IMR-90 (cell line): Measurements from ENCODE around the gene ING2. TPM values are rescaled to one million over a fixed set of nuclear protein-coding genes. Genes with fewer than 3 reads are reported as not detected.

ENCODE experiments used
- ATAC-seq: fragments of 200-7000 bp; cut with Tn5 transposase; 2 replicates; pipeline ENCODE4 v1.9.1; 2020; ENCODE audit warnings: low read depth, mild to moderate bottlenecking, moderate library complexity
- BruUV-seq: library from RNA; stranded (reverse); fragments of 400-500 nt; replicated peaks from 2 replicates; lab custom pipeline; 2021; lab: Mats Ljungman, UMichigan
- CTCF ChIA-PET: fragments of 300-600 bp; formaldehyde crosslinking; extraction: SDS; loops from one replicate; lab custom pipeline; 2021; ENCODE audit warnings: antibody characterized with exemption; lab: Yijun Ruan, JAX
- POLR2A ChIA-PET: fragments of 300-600 bp; sonication (Branson Sonifier 250); formaldehyde crosslinking; loops from one replicate; lab custom pipeline; 2022; ENCODE audit warnings: antibody characterized with exemption; ENCODE audit not compliant: unreplicated experiment; lab: Charles Lee
- DNase-seq: peaks from one replicate; pipeline ENCODE4 v3.0.0; 2013
- H2AFZ ChIP-seq: replicated peaks from 2 replicates; pipeline ENCODE3; 2013; ENCODE audit warnings: low read length, mild to moderate bottlenecking; ENCODE audit not compliant: poor library complexity
- H2AK5ac ChIP-seq: 2 replicates; pipeline ENCODE4 v1.6.1; 2013; ENCODE audit warnings: low read depth, low read length, inconsistent platforms
- H2AK9ac ChIP-seq: replicated peaks from 2 replicates; pipeline ENCODE3; 2013; ENCODE audit warnings: mild to moderate bottlenecking, low read depth, low read length, moderate library complexity; ENCODE audit not compliant: poor library complexity
- H2BK120ac ChIP-seq: 2 replicates; pipeline ENCODE4 v1.6.1; 2013; ENCODE audit warnings: low read depth, low read length, inconsistent platforms
- H2BK15ac ChIP-seq: 3 replicates; pipeline ENCODE4 v1.6.1; 2013; ENCODE audit warnings: low read depth, low read length, inconsistent platforms
- H2BK20ac ChIP-seq: 2 replicates; pipeline ENCODE4 v1.6.1; 2013; ENCODE audit warnings: low read depth, mild to moderate bottlenecking, inconsistent platforms, low read length, moderate library complexity
- H2BK5ac ChIP-seq: 2 replicates; pipeline ENCODE4 v1.6.1; 2013; ENCODE audit warnings: mild to moderate bottlenecking, low read depth, low read length, inconsistent platforms; ENCODE audit not compliant: poor library complexity, severe bottlenecking
- H3K14ac ChIP-seq: replicated peaks from 2 replicates; pipeline ENCODE4 v1.6.1; 2013; ENCODE audit warnings: low read depth, low read length, inconsistent platforms
- H3K18ac ChIP-seq: 2 replicates; pipeline ENCODE4 v1.6.1; 2013; ENCODE audit warnings: low read depth, low read length, control low read depth
- H3K23ac ChIP-seq: 2 replicates; pipeline ENCODE4 v1.6.1; 2013; ENCODE audit warnings: low read depth, low read length, inconsistent platforms
- H3K27ac ChIP-seq: 2 replicates; pipeline ENCODE4 v1.5.1; 2013; ENCODE audit warnings: mild to moderate bottlenecking, control low read depth, low read length; ENCODE audit not compliant: insufficient read depth
- H3K27me3 ChIP-seq: 2 replicates; pipeline ENCODE4 v1.6.1; 2013; ENCODE audit warnings: low read length; ENCODE audit not compliant: control insufficient read depth, insufficient read depth
- H3K36me3 ChIP-seq: 2 replicates; pipeline ENCODE4 v1.6.1; 2013; ENCODE audit warnings: low read length, mixed read lengths; ENCODE audit not compliant: control insufficient read depth, insufficient read depth
- H3K4ac ChIP-seq: 2 replicates; pipeline ENCODE4 v1.6.1; 2013; ENCODE audit warnings: low read depth, low read length, inconsistent platforms
- H3K4me1 ChIP-seq: 2 replicates; pipeline ENCODE4 v1.6.1; 2013; ENCODE audit warnings: low read length, mixed read lengths; ENCODE audit not compliant: control insufficient read depth, insufficient read depth
- H3K4me2 ChIP-seq: 2 replicates; pipeline ENCODE4 v1.6.1; 2013; ENCODE audit warnings: low read depth, mild to moderate bottlenecking, control low read depth, low read length, moderate library complexity
- H3K4me3 ChIP-seq: 2 replicates; pipeline ENCODE4 v1.5.1; 2013; ENCODE audit warnings: low read depth, mild to moderate bottlenecking, control low read depth, low read length, moderate library complexity; ENCODE audit not compliant: insufficient read depth
- H3K56ac ChIP-seq: 2 replicates; pipeline ENCODE4 v1.6.1; 2013; ENCODE audit warnings: low read length, inconsistent platforms; ENCODE audit not compliant: insufficient read depth; ENCODE audit errors: extremely low read depth
- H3K79me1 ChIP-seq, 2 experiments: 2 replicates each; pipeline ENCODE4 v1.6.1; 2013; ENCODE audit warnings: low read length in 2 of 2, inconsistent platforms in 1 of 2, low read depth in 1 of 2
- H3K9ac ChIP-seq: 2 replicates; pipeline ENCODE4 v1.6.1; 2013; ENCODE audit warnings: low read depth, low read length, control low read depth
- H3K9me1 ChIP-seq: 2 replicates; pipeline ENCODE4 v1.6.1; 2013; ENCODE audit warnings: low read length, inconsistent platforms; ENCODE audit not compliant: insufficient read depth
- H3K9me3 ChIP-seq: 2 replicates; pipeline ENCODE4 v1.6.1; 2013; ENCODE audit warnings: low read length; ENCODE audit not compliant: control insufficient read depth, insufficient read depth
- H4K20me1 ChIP-seq: 2 replicates; pipeline ENCODE4 v1.6.1; 2013; ENCODE audit warnings: low read length, inconsistent platforms; ENCODE audit not compliant: insufficient read depth
- H4K5ac ChIP-seq: 2 replicates; pipeline ENCODE4 v1.6.1; 2013; ENCODE audit warnings: mild to moderate bottlenecking, low read depth, low read length, control low read depth
- H4K8ac ChIP-seq, 2 experiments: 2 replicates each; pipeline ENCODE4 v1.6.1; 2013; ENCODE audit warnings: low read depth in 2 of 2, low read length in 2 of 2, control low read depth in 1 of 2, inconsistent platforms in 1 of 2
- H4K91ac ChIP-seq: 2 replicates; pipeline ENCODE4 v1.6.1; 2013; ENCODE audit warnings: low read depth, low read length, inconsistent platforms; ENCODE audit not compliant: insufficient read depth
- BHLHE40 ChIP-seq: fragments of 150-350 bp; IDR thresholded peaks from 2 replicates; pipeline ENCODE4 v1.6.1; 2016; ENCODE audit warnings: mild to moderate bottlenecking, low read depth, low read length
- CEBPB ChIP-seq: IDR thresholded peaks from 2 replicates; pipeline ENCODE4 v1.6.1; 2012; ENCODE audit warnings: low read depth, low read length, improper control_type of control experiment
- CHD1 ChIP-seq: IDR thresholded peaks from 2 replicates; pipeline ENCODE4 v1.6.1; 2012; ENCODE audit warnings: low read depth, low read length, improper control_type of control experiment
- ELK1 ChIP-seq: fragments of 150-350 bp; IDR thresholded peaks from 2 replicates; pipeline ENCODE4 v1.6.1; 2016; ENCODE audit warnings: low read depth, mild to moderate bottlenecking, low read length, moderate library complexity, borderline replicate concordance
- FOS ChIP-seq: fragments of 150-350 bp; IDR thresholded peaks from 2 replicates; pipeline ENCODE4 v1.6.1; 2016; ENCODE audit warnings: low read depth, low read length
- MAZ ChIP-seq: IDR thresholded peaks from 2 replicates; pipeline ENCODE4 v1.6.1; 2012; ENCODE audit warnings: low read depth, mild to moderate bottlenecking, low read length, improper control_type of control experiment, moderate library complexity, borderline replicate concordance
- MXI1 ChIP-seq: IDR thresholded peaks from 2 replicates; pipeline ENCODE4 v1.6.1; 2012; ENCODE audit warnings: low read depth, mild to moderate bottlenecking, low read length, moderate library complexity, borderline replicate concordance
- NFE2L2 ChIP-seq: fragments of 150-350 bp; IDR thresholded peaks from 2 replicates; pipeline ENCODE4 v1.6.1; 2016; ENCODE audit warnings: low read depth, mild to moderate bottlenecking, low read length
- POLR2A ChIP-seq: IDR thresholded peaks from 2 replicates; pipeline ENCODE4 v1.6.1; 2012; ENCODE audit warnings: mild to moderate bottlenecking, low read depth, low read length
- RAD21 ChIP-seq: IDR thresholded peaks from 2 replicates; pipeline ENCODE4 v1.6.1; 2012; ENCODE audit warnings: low read length, improper control_type of control experiment
- RCOR1 ChIP-seq: IDR thresholded peaks from 2 replicates; pipeline ENCODE4 v1.6.1; 2012; ENCODE audit warnings: mild to moderate bottlenecking, low read length, improper control_type of control experiment; ENCODE audit not compliant: insufficient replicate concordance
- SMC3 ChIP-seq: fragments of 150-350 bp; IDR thresholded peaks from 2 replicates; pipeline ENCODE4 v1.6.1; 2016; ENCODE audit warnings: low read depth, mild to moderate bottlenecking, antibody characterized with exemption, low read length, moderate library complexity
- WGBS, 2 experiments: methylation state at CpG; one replicate each; pipeline versions ENCODE4 v1.1.5 to v1.1.7; 2013; ENCODE audit warnings: missing lambda C conversion rate in 2 of 2; ENCODE audit not compliant: insufficient read length in 1 of 2; ENCODE audit errors: extremely low coverage in 2 of 2; 5-methylcytosine and 5-hydroxymethylcytosine counted together
- dilution Hi-C: fragments of 300-500 bp; cut with HindIII; formaldehyde crosslinking; loops from one replicate; pipeline ENCODE4 v1.14.3; 2018; ENCODE audit warnings: low sequenced_read_pairs; ENCODE audit not compliant: unreplicated experiment
- in situ Hi-C: fragments of 300-500 bp; cut with MboI; formaldehyde crosslinking; loops from 3 replicates; pipeline ENCODE4 v1.14.3; 2019; ENCODE audit warnings: low sequenced_read_pairs, inconsistent platforms, mixed read lengths
- intact Hi-C: fragments of 100-400 bp; cut with micrococcal nuclease; formaldehyde crosslinking; loops from 2 replicates; pipeline ENCODE4 v1.10.0; 2022
- polyA plus RNA-seq, 3 experiments: library from polyadenylated mRNA; depleted of rRNA; stranded (reverse); fragments of >200 nt; gene quantifications; 2 replicates each; pipeline ENCODE4 v1.2.3, GENCODE V29; 2012; ENCODE audit warnings: low replicate concordance in 1 of 3
- total RNA-seq: library from RNA; depleted of rRNA; stranded (reverse); fragments of >200 nt; gene quantifications from 2 replicates; pipeline ENCODE4 v1.2.3, GENCODE V29; 2012
- TF ChIP-seq, protein P1 (sequence below): fragments of 150-350 bp; IDR thresholded peaks from 2 replicates; pipeline ENCODE4 v1.6.1; 2017; ENCODE audit warnings: mild to moderate bottlenecking, antibody characterized with exemption, low read length, low read depth
- TF ChIP-seq, protein P2 (sequence below): conservative IDR thresholded peaks from 2 replicates; pipeline ENCODE4 v1.5.1; 2012; ENCODE audit warnings: mild to moderate bottlenecking, low read depth, low read length, improper control_type of control experiment

ING2 gene
- total and polyA plus RNA-seq, 2 of the 4 experiments (the other 2 are of a cell fraction) = 2.5 to 9.5 TPM

- intact Hi-C loops (no loop called here), dilution Hi-C loops (no loop called here), in situ Hi-C loops (no loop called here)
- ChIA-PET CTCF (no interaction called here), POLR2A (no interaction called here)
- Histone ChIP-seq H2BK20ac (no peak overlapping the region), H3K9ac (no peak overlapping the region), H4K20me1 (no peaks in the 10 kb centered on the region), H3K4me3 (no peak overlapping the region), H3K4ac (no peak overlapping the region), H2BK5ac (no peak overlapping the region), H4K8ac (no peak overlapping the region), H3K9me1 (no peaks in the 10 kb centered on the region), H4K5ac (no peak overlapping the region), H3K9me3 (peaks cover 4% of the 10 kb centered on the region), H3K18ac (no peak overlapping the region), H3K56ac (no peak overlapping the region), H2AK9ac (no peak overlapping the region), H3K36me3 (no peaks in the 10 kb centered on the region), H3K4me2 (no peak overlapping the region), H3K27me3 (peaks cover 2% of the 10 kb centered on the region; the same call in 1 of the 2 replicates), H3K14ac (no peak overlapping the region), H4K91ac (no peak overlapping the region), H2BK15ac (no peak overlapping the region), H2AFZ (peak overlapping the region; percentile 43), H3K27ac (no peak overlapping the region), H2AK5ac (no peak overlapping the region), H3K4me1 (no peaks in the 10 kb centered on the region; the same call in 1 of the 2 replicates), H2BK120ac (no peak overlapping the region), H3K23ac (no peak overlapping the region), H3K79me1 (no peaks in the 10 kb centered on the region)
- WGBS, 2 experiments = 47 to 100% methylated on average over 3 to 8 of the region's 18 CpGs
- ATAC-seq (no peak), DNase-seq (no peak)
- no peak for TF ChIP-seq NFE2L2
- TF ChIP-seq POLR2A = no peak
- TF ChIP-seq SMC3 = no peak
- TF ChIP-seq, protein P1, sequence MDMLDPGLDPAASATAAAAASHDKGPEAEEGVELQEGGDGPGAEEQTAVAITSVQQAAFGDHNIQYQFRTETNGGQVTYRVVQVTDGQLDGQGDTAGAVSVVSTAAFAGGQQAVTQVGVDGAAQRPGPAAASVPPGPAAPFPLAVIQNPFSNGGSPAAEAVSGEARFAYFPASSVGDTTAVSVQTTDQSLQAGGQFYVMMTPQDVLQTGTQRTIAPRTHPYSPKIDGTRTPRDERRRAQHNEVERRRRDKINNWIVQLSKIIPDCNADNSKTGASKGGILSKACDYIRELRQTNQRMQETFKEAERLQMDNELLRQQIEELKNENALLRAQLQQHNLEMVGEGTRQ = no peak
- TF ChIP-seq ELK1 = no peak
- no peak for TF ChIP-seq MXI1
- TF ChIP-seq CEBPB = no peak
- no peak for TF ChIP-seq FOS
- no peak for TF ChIP-seq RAD21
- TF ChIP-seq RCOR1 = no peak
- TF ChIP-seq MAZ = no peak
- TF ChIP-seq, protein P2, sequence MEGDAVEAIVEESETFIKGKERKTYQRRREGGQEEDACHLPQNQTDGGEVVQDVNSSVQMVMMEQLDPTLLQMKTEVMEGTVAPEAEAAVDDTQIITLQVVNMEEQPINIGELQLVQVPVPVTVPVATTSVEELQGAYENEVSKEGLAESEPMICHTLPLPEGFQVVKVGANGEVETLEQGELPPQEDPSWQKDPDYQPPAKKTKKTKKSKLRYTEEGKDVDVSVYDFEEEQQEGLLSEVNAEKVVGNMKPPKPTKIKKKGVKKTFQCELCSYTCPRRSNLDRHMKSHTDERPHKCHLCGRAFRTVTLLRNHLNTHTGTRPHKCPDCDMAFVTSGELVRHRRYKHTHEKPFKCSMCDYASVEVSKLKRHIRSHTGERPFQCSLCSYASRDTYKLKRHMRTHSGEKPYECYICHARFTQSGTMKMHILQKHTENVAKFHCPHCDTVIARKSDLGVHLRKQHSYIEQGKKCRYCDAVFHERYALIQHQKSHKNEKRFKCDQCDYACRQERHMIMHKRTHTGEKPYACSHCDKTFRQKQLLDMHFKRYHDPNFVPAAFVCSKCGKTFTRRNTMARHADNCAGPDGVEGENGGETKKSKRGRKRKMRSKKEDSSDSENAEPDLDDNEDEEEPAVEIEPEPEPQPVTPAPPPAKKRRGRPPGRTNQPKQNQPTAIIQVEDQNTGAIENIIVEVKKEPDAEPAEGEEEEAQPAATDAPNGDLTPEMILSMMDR = no peak
- no peak for TF ChIP-seq CHD1
- TF ChIP-seq BHLHE40 = no peak
- no TSS peak for BruUV-seq
These were observed 47.7 kb downstream of the ING2 start for GRCh38 chr4:183552274-183553146.
